Keratinocyte (primary cell): ENCODE results near the gene KRT37.
"Not testable (repeated sequence)": the region's sequence is repeated elsewhere in the genome, so short reads cannot be mapped to it uniquely, and the experiment has no call there.

Experiments used
- CTCF ChIP-seq, 3 experiments: IDR thresholded peaks in 1 of 3; conservative IDR thresholded peaks in 1 of 3; optimal IDR thresholded peaks in 1 of 3; 2 replicates in 2 of 3; 3 replicates in 1 of 3; pipeline versions ENCODE3 to v1.5.1; 2011; ENCODE audit warnings: low read length in 3 of 3, mild to moderate bottlenecking in 3 of 3, moderate library complexity in 2 of 3, control low read depth in 1 of 3, inconsistent platforms in 1 of 3; ENCODE audit not compliant: insufficient read depth in 2 of 3; ENCODE audit errors: extremely low read depth in 1 of 3
- EZH2 ChIP-seq: IDR thresholded peaks from one replicate; pipeline ENCODE4 v1.6.1; 2012; ENCODE audit warnings: inconsistent platforms, mild to moderate bottlenecking, low read length, moderate library complexity

- TF ChIP-seq CTCF (optimal IDR thresholded peaks at IDR 0.05 in 1 of 3, IDR thresholded peaks at IDR 0.05 in 1 of 3, conservative IDR thresholded peaks at IDR 0.05 in 1 of 3; ENCODE audit: extremely low read depth in 1 of 3, insufficient read depth in 2 of 3, low read length in 3 of 3); EZH2: not testable (repeated sequence)
Measured at GRCh38 chr17:41395044-41395443, 29.3 kb downstream of the KRT37 start.
